Anterior cingulate cortex (tissue), 58 donors: Measurements from ENCODE around the gene MRPL24.
"Not testable (repeated sequence)": the region's sequence is repeated elsewhere in the genome, so short reads cannot be mapped to it uniquely, and the experiment has no call there.

Source experiments
- DNase-seq, 58 donors: peaks; one replicate each; lab custom pipeline; 2025; lab: John Stamatoyannopoulos, UW

Gene MRPL24

DNA sequence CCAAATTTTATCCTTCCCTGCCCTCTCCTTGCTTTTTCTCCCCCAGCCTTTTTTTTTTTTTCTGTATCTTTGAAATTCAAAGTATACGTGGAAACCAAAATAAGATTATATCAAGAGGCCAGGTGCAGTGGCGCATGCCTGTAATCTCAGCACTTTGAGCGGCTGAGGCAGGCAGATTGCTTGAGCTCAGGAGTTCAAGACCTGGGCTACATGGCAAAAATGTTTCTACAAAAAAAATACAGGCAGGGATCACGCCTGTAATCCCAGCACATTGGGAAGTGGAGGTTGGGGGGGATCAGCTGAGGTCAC, 19.9 kb upstream of the MRPL24 start:
- no peak for DNase-seq

- no peak for DNase-seq
Measured at GRCh38 chr1:156760092-156760795, 19.4 kb upstream of the MRPL24 start.

DNA sequence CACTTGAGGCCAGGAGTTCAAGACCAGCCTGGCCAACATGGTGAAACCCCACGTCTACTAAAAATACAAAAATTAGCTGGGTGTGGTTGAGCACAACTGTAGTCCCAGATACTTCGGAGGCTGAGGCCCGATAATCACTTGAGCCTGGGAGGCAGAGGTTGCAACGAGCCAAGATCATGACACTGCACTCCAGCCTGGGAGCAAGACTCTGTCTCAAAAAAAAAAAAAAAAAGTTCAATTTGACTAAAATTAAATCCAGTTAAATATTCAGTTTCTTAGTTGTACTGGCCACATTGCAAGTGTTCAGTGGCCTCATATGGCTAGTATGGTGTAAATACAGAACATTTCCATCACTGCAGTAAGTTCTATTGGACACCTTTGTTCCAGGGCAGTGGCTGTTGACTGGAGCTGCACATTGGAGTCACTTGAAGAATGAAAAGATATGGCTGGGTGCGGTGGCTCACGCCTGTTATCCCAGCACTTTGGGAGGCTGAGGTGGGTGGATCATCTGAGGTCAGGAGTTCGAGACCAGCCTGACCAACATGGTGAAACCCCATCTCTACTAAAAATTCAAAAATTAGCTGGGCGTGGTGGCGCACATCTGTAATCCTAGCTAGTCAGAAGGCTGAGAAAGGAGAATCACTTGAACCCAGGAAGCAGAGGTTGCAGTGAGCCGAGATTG, 16.8 kb upstream of the MRPL24 start:
- DNase-seq = not testable (repeated sequence)

DNA sequence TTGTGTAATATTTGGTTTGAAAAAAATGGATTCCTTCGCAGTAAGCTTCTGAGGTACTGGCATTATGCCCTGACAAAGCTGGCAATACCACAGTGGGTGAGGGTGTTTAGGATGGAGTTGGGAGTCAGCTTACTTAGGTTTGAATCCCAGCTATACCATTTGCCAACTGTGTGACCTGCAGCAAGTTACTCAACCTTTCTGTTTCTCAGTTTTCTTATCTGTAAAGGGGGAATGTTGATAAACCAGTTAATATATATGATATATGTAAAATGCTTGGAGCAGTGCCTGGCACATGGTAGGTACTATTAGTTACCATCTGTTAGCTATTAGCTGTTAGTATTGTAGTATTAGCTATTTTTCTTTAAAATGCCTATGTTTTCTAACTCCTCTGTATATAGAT, 15.5 kb upstream of the MRPL24 start:
- DNase-seq = no peak

- no peak for DNase-seq
Measured at GRCh38 chr1:156755527-156755950, 14.7 kb upstream of the MRPL24 start.

DNA sequence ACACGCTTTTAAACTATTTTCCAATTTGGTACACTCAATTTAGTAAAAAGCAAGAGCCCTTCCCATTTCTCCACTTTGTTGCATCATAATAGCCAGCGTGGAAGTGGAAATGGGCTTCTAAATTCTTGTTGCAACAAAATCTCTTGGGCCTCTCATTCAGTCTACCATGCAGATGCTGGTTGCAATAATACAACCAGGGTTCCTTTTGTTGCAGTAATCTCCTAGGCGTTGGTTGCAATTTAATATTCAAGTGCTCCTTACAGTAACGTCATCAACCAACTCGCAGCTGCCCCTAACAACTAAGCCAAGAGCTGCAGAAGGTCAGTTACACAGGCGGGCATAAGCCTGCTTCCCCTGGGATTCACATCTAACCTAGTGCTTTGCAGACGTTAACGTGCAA, 13.3 kb upstream of the MRPL24 start:
- DNase-seq = no peak

DNA sequence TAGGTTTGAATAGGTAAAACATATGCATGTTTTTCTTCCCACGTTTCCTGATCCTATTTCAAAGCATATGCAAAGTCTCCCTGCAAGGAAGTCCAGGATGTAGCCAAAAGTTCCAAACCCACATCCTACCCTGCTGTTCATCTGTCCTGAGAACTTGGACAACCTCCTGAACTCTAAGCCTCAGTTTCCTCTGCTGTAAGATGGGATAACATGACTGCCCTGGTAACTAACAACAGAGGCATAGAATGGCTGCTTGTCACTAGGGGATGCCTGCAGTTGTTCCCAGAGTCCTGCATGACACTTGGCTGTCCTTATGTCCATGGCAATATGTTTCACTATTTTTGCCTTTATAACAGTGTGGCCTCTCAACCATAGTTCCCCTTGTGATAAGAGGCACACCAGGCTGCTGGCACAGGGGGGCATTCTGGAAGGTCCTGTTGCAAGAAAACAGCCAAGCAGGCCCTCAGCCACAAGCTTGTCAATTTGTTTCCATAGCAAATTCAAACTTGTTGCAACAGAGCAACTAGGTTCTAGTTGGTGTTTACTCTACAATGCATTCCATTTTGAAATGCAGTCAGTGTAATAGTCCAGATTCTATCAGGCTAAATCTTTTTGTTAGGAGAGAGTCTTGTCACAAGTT, 12.1 kb upstream of the MRPL24 start:
- peak in 2 of 58 donors; percentile 2 to 29 for DNase-seq

DNA sequence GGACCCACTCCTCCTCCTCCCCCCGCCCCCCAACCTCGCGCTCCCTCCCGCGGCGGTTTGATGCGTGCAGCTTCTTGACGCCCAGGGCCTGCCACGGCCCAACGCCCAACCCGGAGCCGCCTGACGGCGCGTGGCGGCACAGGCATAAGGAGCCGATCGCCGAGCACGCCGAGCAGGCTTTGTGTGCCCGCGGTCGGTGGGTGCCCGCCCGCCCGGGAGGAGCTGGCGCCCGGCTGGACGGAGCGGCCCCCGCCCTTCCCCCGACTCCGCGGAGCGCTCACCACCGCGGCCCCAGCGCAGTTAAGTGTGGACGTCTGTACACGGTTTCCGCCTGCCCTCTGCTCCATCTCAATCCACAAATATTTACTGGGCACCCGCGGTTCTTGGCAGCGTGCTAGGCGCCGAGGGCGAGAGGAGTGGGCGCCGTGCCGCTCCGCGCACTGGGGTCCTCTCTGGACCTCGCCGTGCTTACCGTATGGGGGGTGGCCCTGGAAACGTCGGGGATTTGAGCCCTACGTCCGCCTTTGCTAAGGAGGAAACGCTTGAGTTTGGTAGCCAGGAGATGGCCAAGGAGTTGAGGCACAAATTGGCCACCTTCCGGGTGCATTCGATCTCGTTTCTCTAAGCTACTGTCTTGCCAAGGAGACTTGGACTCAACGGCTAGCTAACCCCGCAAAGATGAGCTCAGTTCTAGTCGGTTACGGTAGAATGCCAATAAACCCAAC, 11.0 kb upstream of the MRPL24 start:
- DNase-seq = peak; percentile 42 to 99 (median 96)

- DNase-seq = no peak
Measured at GRCh38 chr1:156751451-156751756, 10.5 kb upstream of the MRPL24 start, which contains the start of gene HDGF. Gene HDGF (minus strand): TSS chr1:156751675. CDS start chr1:156751429, 246 bp downstream.

DNA sequence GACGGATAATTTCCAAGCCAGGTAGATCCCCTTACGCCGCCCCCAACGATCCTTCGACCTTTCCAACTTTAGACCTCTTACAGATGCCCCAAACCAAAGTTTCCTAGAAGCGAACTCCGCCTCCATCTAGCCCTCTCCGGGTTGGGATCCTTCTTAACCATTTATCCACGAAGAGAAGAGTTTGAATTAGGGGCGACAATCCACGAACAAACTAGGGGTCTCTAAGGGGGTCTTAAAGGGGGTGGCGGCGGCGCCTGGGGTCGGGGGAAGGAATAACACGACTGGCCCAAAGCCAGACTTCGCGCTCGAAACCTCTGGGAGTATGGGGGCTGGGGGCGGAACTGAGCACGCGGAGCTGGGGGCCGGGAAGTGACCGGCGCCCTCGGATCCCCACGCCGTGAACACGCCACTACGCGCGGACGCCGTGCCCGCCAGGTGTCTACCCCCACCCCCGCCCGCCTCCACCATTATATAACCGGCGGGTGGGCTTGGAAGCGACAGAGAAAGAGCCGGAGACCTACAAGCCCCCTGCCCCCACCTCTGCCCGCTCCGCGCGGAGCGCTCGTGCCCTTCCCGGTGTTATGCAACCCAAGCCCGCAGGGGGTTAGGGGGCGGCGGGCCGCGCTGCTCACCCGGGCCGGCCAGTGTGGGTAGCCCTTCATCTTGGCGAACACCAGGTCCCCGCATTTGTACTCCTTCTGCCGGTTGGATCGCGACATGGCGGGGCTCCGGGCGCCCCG, 10.0 kb upstream of the MRPL24 start:
- peak in 36 of 58 donors; percentile 33 to 76 (median 58) for DNase-seq

- peak in 3 of 58 donors; percentile 10 to 19 (median 13) for DNase-seq
Measured at GRCh38 chr1:156750191-156750672, 9.3 kb upstream of the MRPL24 start.

- DNase-seq = no peak
Measured at GRCh38 chr1:156749419-156750118, 8.7 kb upstream of the MRPL24 start.

- peak in 40 of 58 donors; percentile 11 to 59 (median 30) for DNase-seq
Measured at GRCh38 chr1:156748670-156749418, 8.0 kb upstream of the MRPL24 start.

DNA sequence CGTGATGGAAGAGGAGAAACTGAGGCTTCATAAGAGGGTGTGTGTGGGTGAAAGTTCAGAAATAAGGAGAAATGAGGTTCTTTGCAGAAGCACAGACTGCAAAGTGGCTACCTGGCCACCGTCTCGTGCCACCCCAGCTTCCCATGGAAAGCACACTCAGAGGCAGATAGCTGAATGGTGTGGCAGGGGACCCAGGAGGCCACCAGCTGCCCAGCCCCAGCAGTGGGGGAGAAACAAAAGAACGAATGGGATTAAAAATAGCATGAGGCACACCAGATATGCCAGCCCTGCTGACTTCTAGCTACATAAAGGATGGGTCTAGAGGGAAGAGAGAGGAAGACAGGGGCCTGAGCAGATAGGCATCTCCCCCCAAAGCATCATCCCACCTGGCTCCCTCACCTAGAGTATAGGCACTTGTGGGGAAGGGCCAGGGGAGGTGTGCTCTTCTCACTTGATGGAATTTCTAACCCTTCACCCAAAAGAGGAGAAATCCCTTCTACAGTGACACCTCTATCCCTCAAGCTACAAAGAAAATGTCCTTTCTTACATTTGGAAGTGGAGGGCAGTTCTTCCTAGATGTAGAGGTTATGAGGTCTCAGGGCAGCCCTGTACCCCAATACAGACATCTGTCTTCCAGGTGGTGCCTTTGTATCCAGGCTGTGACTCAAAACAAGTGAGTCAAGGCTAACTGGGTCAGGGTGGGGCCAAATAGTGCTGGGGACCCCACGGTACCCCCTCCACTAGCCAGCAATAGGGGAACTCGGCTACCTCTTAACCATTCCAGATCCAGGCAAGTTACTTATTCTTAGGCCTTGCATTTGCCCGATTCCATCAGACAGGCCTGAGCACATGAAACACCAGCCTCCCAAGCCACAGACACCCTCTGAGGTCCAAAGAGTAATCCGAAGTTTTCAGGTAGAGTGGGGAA, 7.1 kb upstream of the MRPL24 start:
- peak in 2 of 58 donors; percentile 28 to 30 for DNase-seq

DNA sequence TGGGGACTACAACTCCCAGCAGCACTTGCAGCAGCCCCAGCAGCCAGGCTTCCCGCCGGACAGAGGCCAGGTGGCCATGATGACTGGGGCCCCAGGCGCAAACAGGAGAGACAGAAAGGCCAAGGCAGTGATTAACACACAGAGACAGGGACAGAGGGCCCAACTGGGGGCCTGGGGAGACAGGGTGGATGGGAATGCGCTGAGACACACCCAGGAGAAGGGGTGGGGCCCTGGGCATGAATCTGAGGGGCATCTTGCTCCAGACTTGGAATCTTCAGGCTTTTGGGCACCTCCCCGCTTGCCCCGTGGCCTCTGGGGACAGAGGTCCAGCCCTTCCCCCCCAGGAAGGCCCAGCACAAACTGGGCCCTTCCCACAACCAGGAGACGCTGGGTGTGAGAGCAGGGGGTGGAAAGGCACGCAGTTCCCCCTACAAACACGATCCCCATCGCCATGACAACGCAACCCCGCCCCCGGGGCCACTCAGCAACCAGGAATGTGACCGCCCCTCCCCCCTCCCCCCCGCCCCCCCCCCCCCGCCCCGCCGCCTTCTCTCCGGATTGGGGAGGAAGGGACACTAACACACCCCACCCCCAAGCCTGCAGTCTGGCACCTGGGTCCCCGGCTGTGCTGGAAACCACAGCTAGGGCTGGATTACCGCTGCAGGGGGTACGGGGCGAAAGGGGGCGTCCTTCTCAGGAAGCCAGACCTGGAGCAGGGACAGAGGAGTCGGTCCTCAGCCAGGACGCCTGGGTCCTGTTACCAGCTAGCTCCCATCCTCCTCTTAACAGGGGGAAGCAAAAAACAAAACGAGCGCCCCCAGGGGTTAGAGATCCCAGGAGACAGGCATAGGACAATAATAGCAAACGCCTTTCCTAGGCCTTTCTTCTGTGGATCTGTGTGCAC, 6.1 kb upstream of the MRPL24 start:
- DNase-seq = peak in 57 of 58 donors; percentile 26 to 86 (median 74)

- no peak for DNase-seq
Measured at GRCh38 chr1:156746406-156746727, 5.5 kb upstream of the MRPL24 start.

DNA sequence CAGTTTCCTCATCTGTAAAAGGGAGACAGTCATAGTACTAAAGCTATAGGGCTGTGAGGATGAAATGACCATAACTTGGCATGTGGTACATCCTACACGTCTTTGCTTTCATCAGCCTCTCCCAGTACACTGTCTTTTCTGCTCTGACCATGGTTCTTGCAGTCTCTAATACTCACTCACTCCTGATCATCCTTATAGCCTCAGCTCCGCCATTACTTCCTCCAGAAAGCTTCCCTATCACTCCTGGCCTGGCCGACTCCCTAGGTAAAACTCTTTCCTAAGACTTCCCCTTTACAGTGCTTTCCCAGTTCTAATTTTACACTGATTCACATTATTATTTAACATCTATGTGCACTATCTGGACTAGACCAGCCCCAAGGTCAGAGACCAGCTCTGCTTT, 5.0 kb upstream of the MRPL24 start:
- no peak for DNase-seq
